GM12878 (cell line): ENCODE measurements around the gene ATP6V0E1. TPM values are rescaled to one million over a fixed set of nuclear protein-coding genes. Genes with fewer than 3 reads are reported as not detected.

ENCODE experiments used
- ATAC-seq: fragments of 200-7000 bp; cut with Tn5 transposase; 3 replicates; pipeline ENCODE4 v1.9.1; 2020; ENCODE audit warnings: mild to moderate bottlenecking, moderate library complexity
- BruUV-seq: library from RNA; stranded (reverse); fragments of 400-500 nt; replicated peaks from 2 replicates; lab custom pipeline; 2021; lab: Mats Ljungman, UMichigan
- CTCF ChIA-PET: fragments of 300-600 bp; sonication (Branson Sonifier 250); formaldehyde crosslinking; extraction: SDS; loops from one replicate; lab custom pipeline; 2021; ENCODE audit warnings: inconsistent platforms; lab: Yijun Ruan, JAX
- POLR2A ChIA-PET: fragments of 350-600 bp; formaldehyde crosslinking; extraction: SDS; loops from one replicate; lab custom pipeline; 2021; ENCODE audit warnings: inconsistent platforms; lab: Charles Lee
- RAD21 ChIA-PET: fragments of 300-600 bp; sonication (Branson Sonifier 250); formaldehyde crosslinking; loops from one replicate; lab custom pipeline; 2023; ENCODE audit warnings: antibody characterized with exemption; ENCODE audit not compliant: unreplicated experiment; lab: Charles Lee
- SMC1A ChIA-PET: fragments of 300-600 bp; sonication (Branson Sonifier 250); formaldehyde crosslinking; loops from one replicate; lab custom pipeline; 2023; ENCODE audit not compliant: unreplicated experiment, uncharacterized antibody; lab: Charles Lee
- DNase-seq: peaks from one replicate; pipeline ENCODE4 v3.0.0-alpha.2; 2011; ENCODE audit warnings: low read depth, low spot score
- FAIRE-seq: peaks from 3 replicates; lab custom pipeline; 2011; peaks lifted over from hg19 to GRCh38; lab: Jason Lieb, UNC
- H2AFZ ChIP-seq: 2 replicates; pipeline ENCODE4 v1.6.0; 2011; ENCODE audit warnings: low read depth, low read length, control low read depth; ENCODE audit not compliant: control insufficient read depth
- H3K27ac ChIP-seq: 2 replicates; pipeline ENCODE4 v1.5.1; 2011; ENCODE audit warnings: control low read depth; ENCODE audit not compliant: control insufficient read depth, insufficient read depth
- H3K27me3 ChIP-seq, 2 experiments: replicated peaks in 1 of 2; 2 replicates each; pipeline versions ENCODE4 v1.6.0 to v1.6.1; 2011; ENCODE audit warnings: low read length in 1 of 2; ENCODE audit not compliant: control insufficient read depth in 2 of 2, insufficient read depth in 2 of 2
- H3K36me3 ChIP-seq, 2 experiments: 2 replicates each; pipeline ENCODE4 v1.5.1; 2011; ENCODE audit warnings: low read length in 1 of 2; ENCODE audit not compliant: control insufficient read depth in 2 of 2, insufficient read depth in 2 of 2
- H3K4me1 ChIP-seq: 2 replicates; pipeline ENCODE4 v1.6.1; 2011; ENCODE audit warnings: mild to moderate bottlenecking, low read length, moderate library complexity, mixed read lengths; ENCODE audit not compliant: control insufficient read depth, insufficient read depth
- H3K4me2 ChIP-seq: 2 replicates; pipeline ENCODE4 v1.6.0; 2011; ENCODE audit warnings: control low read depth; ENCODE audit not compliant: control insufficient read depth, insufficient read depth
- H3K4me3 ChIP-seq: fragments of 200-600 bp; sonication (generic); 2 replicates; pipeline ENCODE4 v1.5.1; 2016
- H3K79me2 ChIP-seq: 2 replicates; pipeline ENCODE4 v1.6.0; 2011; ENCODE audit warnings: low read length; ENCODE audit not compliant: control insufficient read depth, insufficient read depth
- H3K9ac ChIP-seq: 2 replicates; pipeline ENCODE4 v1.8.0; 2011; ENCODE audit warnings: low read length, control low read depth, mixed read lengths; ENCODE audit not compliant: control insufficient read depth, insufficient read depth
- H3K9me3 ChIP-seq: replicated peaks from 3 replicates; pipeline ENCODE4 v1.5.1; 2011; ENCODE audit warnings: mild to moderate bottlenecking, low read length; ENCODE audit not compliant: control insufficient read depth, insufficient read depth
- H4K20me1 ChIP-seq: 2 replicates; pipeline ENCODE4 v1.6.0; 2011; ENCODE audit not compliant: control insufficient read depth, insufficient read depth
- ASH2L ChIP-seq: fragments of 300-600, 200-600 bp; sonication (generic); IDR thresholded peaks from 2 replicates; pipeline ENCODE4 v1.6.1; 2017; ENCODE audit warnings: low read depth, mild to moderate bottlenecking, borderline replicate concordance
- CEBPB ChIP-seq, 2 experiments: fragments of 150-350 bp in 1 of 2; IDR thresholded peaks; 2 replicates each; pipeline ENCODE4 v1.6.1; 2012 to 2014; ENCODE audit warnings: low read depth in 2 of 2, low read length in 2 of 2, borderline replicate concordance in 1 of 2, inconsistent platforms in 1 of 2
- CHD4 ChIP-seq: fragments of 200-600 bp; sonication (generic); IDR thresholded peaks from 2 replicates; pipeline ENCODE4 v1.6.1; 2016; ENCODE audit warnings: mild to moderate bottlenecking
- EED ChIP-seq: sonication (generic); IDR thresholded peaks from 2 replicates; pipeline ENCODE4 v1.6.1; 2016; ENCODE audit warnings: antibody characterized with exemption, low read depth
- IKZF1 ChIP-seq: fragments of 450-650 bp; conservative IDR thresholded peaks from 2 replicates; pipeline ENCODE4 v1.6.1; 2017; ENCODE audit warnings: antibody characterized with exemption, mild to moderate bottlenecking
- KDM1A ChIP-seq: fragments of 200-600 bp; sonication (generic); IDR thresholded peaks from 2 replicates; pipeline ENCODE4 v1.6.1; 2016; ENCODE audit warnings: borderline replicate concordance
- LARP7 ChIP-seq: fragments of 450-650 bp; IDR thresholded peaks from 2 replicates; pipeline ENCODE4 v1.6.1; 2017; ENCODE audit warnings: mild to moderate bottlenecking
- NFXL1 ChIP-seq: fragments of 450-650 bp; IDR thresholded peaks from 2 replicates; pipeline ENCODE4 v1.6.1; 2017; ENCODE audit warnings: antibody characterized with exemption, mild to moderate bottlenecking, borderline replicate concordance
- POLR2AphosphoS5 ChIP-seq: IDR thresholded peaks from 2 replicates; pipeline ENCODE4 v1.6.1; 2011; ENCODE audit warnings: mild to moderate bottlenecking, low read length, inconsistent platforms
- POU2F2 ChIP-seq: IDR thresholded peaks from 3 replicates; pipeline ENCODE4 v1.6.1; 2011; ENCODE audit warnings: low read depth, mild to moderate bottlenecking, low read length, borderline replicate concordance
- SMAD5 ChIP-seq: IDR thresholded peaks from 2 replicates; pipeline ENCODE4 v1.6.1; 2016; ENCODE audit warnings: antibody characterized with exemption, low read depth
- SMARCA5 ChIP-seq: fragments of 450-650 bp; IDR thresholded peaks from 2 replicates; pipeline ENCODE4 v1.6.1; 2017; ENCODE audit warnings: mild to moderate bottlenecking
- SREBF1 ChIP-seq: IDR thresholded peaks from 2 replicates; pipeline ENCODE4 v1.6.1; 2012; ENCODE audit warnings: mild to moderate bottlenecking, low read length
- TCF12 ChIP-seq: IDR thresholded peaks from 2 replicates; pipeline ENCODE4 v1.6.1; 2011; ENCODE audit warnings: low read depth, mild to moderate bottlenecking, low read length
- YY1 ChIP-seq: IDR thresholded peaks from 2 replicates; pipeline ENCODE4 v1.6.1; 2011; ENCODE audit warnings: low read depth, mild to moderate bottlenecking, low read length
- ZNF207 ChIP-seq: fragments of 450-650 bp; IDR thresholded peaks from 2 replicates; pipeline ENCODE4 v1.6.1; 2014; ENCODE audit warnings: antibody characterized with exemption, mild to moderate bottlenecking, borderline replicate concordance
- ZSCAN29 ChIP-seq: fragments of 450-650 bp; IDR thresholded peaks from 2 replicates; pipeline ENCODE4 v1.6.1; 2017; ENCODE audit warnings: mild to moderate bottlenecking, moderate library complexity
- WGBS: methylation state at CpG from one replicate; pipeline ENCODE4 v1.1.6; 2016; ENCODE audit warnings: low lambda C conversion rate; ENCODE audit not compliant: insufficient replicate concordance, insufficient coverage; ENCODE audit errors: missing lambda C conversion rate; 5-methylcytosine and 5-hydroxymethylcytosine counted together
- in situ Hi-C: fragments of 300-500 bp; cut with MboI; formaldehyde crosslinking; loops from 9 replicates; pipeline ENCODE4 v1.14.3; 2018; ENCODE audit warnings: mixed read lengths
- intact Hi-C: fragments of 100-400 bp; cut with micrococcal nuclease; formaldehyde crosslinking; loops from one replicate; pipeline ENCODE4 v1.14.2; 2022; ENCODE audit not compliant: unreplicated experiment
- polyA plus RNA-seq, 11 experiments: library from polyadenylated mRNA; depleted of rRNA in 4 of 11; unstranded in 6 of 11; stranded (reverse) in 5 of 11; fragments of >200 nt; fragmentation: Nextera tagmentation in 4 of 11; fragmentation: Illumina TruSeq in 1 of 11; extraction: Ambion mirVana in 4 of 11; extraction: Trizol in 1 of 11; gene quantifications; 1 replicate in 1 of 11; 2 replicates in 10 of 11; pipeline versions ENCODE4 v1.2.1 to v1.2.3, GENCODE V29; 2011 to 2016; ENCODE audit warnings: inconsistent platforms in 2 of 11, missing spikeins in 2 of 11, low read depth in 1 of 11
- total RNA-seq, 4 experiments: library from RNA; depleted of rRNA in 3 of 4; stranded (reverse); fragments of >200 nt in 3 of 4; fragmentation: Illumina TruSeq in 1 of 4; extraction: Trizol in 1 of 4; gene quantifications; 2 replicates each; pipeline versions ENCODE4 v1.2.1 to v1.2.3, GENCODE V29; 2013 to 2021
- TF ChIP-seq, protein P1 (sequence below): IDR thresholded peaks from 2 replicates; pipeline ENCODE4 v1.6.1; 2011; ENCODE audit warnings: low read depth, low read length, improper control_type of control experiment, borderline replicate concordance
- TF ChIP-seq, protein P2 (sequence below): fragments of 450-650 bp; IDR thresholded peaks from 2 replicates; pipeline ENCODE4 v1.6.1; 2017; ENCODE audit warnings: mild to moderate bottlenecking
- TF ChIP-seq, protein P3 (sequence below): IDR thresholded peaks from 2 replicates; pipeline ENCODE4 v1.6.1; 2011; ENCODE audit warnings: mild to moderate bottlenecking, low read depth, low read length, moderate library complexity; ENCODE audit not compliant: insufficient replicate concordance

Gene ATP6V0E1
- total and polyA plus RNA-seq, 10 of the 15 experiments (the other 5 are each of a cell fraction or from before 2014, with no cell fraction given): 143 to 787 (median 306) TPM

DNA sequence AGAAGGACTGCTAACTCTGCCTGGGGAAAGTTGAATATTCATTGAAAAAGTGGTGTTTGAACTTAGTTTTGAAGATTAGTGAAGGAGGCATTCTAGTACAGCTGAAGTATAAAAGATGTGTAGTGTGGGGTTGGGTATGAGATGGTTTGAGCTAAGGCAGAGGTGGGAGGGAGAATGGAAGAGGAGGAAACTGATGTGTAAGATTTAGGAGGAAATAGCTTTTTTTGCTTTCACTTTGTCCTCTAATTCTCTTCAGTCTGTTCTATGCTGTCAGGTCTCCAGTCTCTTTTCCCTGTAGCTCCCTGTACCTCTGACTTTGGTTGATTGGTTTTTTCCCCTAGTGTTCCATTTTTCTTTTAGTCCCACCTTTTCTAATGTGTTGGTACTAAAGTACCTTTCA is 81.6 kb downstream of the ATP6V0E1 start (continued):
- TF ChIP-seq, protein P1, sequence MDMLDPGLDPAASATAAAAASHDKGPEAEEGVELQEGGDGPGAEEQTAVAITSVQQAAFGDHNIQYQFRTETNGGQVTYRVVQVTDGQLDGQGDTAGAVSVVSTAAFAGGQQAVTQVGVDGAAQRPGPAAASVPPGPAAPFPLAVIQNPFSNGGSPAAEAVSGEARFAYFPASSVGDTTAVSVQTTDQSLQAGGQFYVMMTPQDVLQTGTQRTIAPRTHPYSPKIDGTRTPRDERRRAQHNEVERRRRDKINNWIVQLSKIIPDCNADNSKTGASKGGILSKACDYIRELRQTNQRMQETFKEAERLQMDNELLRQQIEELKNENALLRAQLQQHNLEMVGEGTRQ: no peak
- no peak for TF ChIP-seq LARP7

DNA sequence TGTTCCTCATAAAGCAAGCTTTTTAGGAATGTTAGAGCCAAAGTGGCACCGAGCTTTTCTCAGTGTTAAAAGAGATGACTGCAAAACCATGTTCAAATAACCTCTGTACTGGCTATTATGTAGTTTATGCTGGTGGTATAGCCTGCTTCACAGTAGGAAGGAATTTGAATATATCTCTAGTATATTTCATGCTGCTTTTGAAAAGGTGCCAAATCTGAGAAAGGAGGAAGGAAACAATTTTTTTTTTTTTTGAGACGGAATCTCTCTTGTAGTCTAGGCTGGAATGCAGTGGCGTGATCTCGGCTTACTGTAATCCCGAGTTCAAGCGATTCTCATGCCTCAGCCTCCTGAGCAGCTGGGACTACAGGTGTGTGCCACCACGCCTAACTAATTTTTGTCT is 86.1 kb downstream of the ATP6V0E1 start:
- CTCF ChIA-PET: no interaction called here
- BruUV-seq: no TSS peak
- H3K9me3 ChIP-seq: no peaks in the 10 kb centered on the region
- H3K36me3 ChIP-seq: no peaks in the 10 kb centered on the region
- in situ Hi-C loops: no loop called here
- intact Hi-C loops: no loop called here
- no peak overlapping the region for H3K9ac ChIP-seq
- no peak overlapping the region for H3K4me3 ChIP-seq
- FAIRE-seq (no peak), DNase-seq (no peak), ATAC-seq (no peak)
- no peak overlapping the region for H3K27ac ChIP-seq
- POLR2A ChIA-PET: no interaction called here
- H3K79me2 ChIP-seq: peaks cover 4% of the 10 kb centered on the region; the same call in 1 of the 2 replicates
- 80% methylated on average over 7 of the region's 7 CpGs for WGBS
- SMC1A ChIA-PET: interaction anchor here (1.2 kb wide), 1 partner anchor 10 kb away, joined by 3 read pairs; no protein-coding TSS in a partner anchor
- no peaks in the 10 kb centered on the region for H4K20me1 ChIP-seq
- H2AFZ ChIP-seq: no peak overlapping the region
- TF ChIP-seq IKZF1: no peak
- no peak for TF ChIP-seq CEBPB (IDR thresholded peaks at IDR 0.05; ENCODE audit: borderline replicate concordance in 1 of 2, low read depth in 2 of 2, low read length in 2 of 2)
- TF ChIP-seq ZSCAN29: no peak
- TF ChIP-seq POU2F2: no peak
- no peak for TF ChIP-seq YY1
- TF ChIP-seq SMARCA5: no peak
- no peak for TF ChIP-seq EED
- TF ChIP-seq SMAD5: no peak
- TF ChIP-seq, protein P2, sequence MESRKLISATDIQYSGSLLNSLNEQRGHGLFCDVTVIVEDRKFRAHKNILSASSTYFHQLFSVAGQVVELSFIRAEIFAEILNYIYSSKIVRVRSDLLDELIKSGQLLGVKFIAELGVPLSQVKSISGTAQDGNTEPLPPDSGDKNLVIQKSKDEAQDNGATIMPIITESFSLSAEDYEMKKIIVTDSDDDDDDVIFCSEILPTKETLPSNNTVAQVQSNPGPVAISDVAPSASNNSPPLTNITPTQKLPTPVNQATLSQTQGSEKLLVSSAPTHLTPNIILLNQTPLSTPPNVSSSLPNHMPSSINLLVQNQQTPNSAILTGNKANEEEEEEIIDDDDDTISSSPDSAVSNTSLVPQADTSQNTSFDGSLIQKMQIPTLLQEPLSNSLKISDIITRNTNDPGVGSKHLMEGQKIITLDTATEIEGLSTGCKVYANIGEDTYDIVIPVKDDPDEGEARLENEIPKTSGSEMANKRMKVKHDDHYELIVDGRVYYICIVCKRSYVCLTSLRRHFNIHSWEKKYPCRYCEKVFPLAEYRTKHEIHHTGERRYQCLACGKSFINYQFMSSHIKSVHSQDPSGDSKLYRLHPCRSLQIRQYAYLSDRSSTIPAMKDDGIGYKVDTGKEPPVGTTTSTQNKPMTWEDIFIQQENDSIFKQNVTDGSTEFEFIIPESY: no peak
- no peak for TF ChIP-seq CHD4
- TF ChIP-seq TCF12: no peak
- no peak for TF ChIP-seq ZNF207
- TF ChIP-seq KDM1A: no peak
- no peak for TF ChIP-seq POLR2AphosphoS5
- TF ChIP-seq SREBF1: no peak
- no peak for TF ChIP-seq ASH2L
- no peak for TF ChIP-seq NFXL1
- TF ChIP-seq, protein P3, sequence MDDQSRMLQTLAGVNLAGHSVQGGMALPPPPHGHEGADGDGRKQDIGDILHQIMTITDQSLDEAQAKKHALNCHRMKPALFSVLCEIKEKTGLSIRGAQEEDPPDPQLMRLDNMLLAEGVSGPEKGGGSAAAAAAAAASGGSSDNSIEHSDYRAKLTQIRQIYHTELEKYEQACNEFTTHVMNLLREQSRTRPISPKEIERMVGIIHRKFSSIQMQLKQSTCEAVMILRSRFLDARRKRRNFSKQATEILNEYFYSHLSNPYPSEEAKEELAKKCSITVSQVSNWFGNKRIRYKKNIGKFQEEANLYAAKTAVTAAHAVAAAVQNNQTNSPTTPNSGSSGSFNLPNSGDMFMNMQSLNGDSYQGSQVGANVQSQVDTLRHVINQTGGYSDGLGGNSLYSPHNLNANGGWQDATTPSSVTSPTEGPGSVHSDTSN: no peak
- H3K27me3 ChIP-seq: no peaks in the 10 kb centered on the region
- no peaks in the 10 kb centered on the region for H3K4me1 ChIP-seq
- RAD21 ChIA-PET: interaction anchor here (1.2 kb wide), 1 partner anchor 86 kb away, joined by 3 read pairs; the partner anchor contains the start of gene ATP6V0E1
- H3K4me2 ChIP-seq: no peak overlapping the region
